A549 (cell line): Measurements from ENCODE around the gene GRM5. TPM values are rescaled to one million over a fixed set of nuclear protein-coding genes. Genes with fewer than 3 reads are reported as not detected.
"Not testable (repeated sequence)": the region's sequence is repeated elsewhere in the genome, so short reads cannot be mapped to it uniquely, and the experiment has no call there.

Experiments used
- ATAC-seq, 2 experiments: fragments of 200-7000 bp in 1 of 2; fragments of >200 bp in 1 of 2; cut with Nextera tagmentation in 1 of 2; cut with Tn5 transposase in 1 of 2; 3 replicates each; pipeline versions ENCODE4 v1.8.0 to v1.9.1; 2018 to 2020; ENCODE audit warnings: mild to moderate bottlenecking in 1 of 2, moderate library complexity in 1 of 2
- CTCF ChIA-PET: fragments of 300-600 bp; sonication (Branson Sonifier 250); formaldehyde crosslinking; extraction: SDS; loops from one replicate; lab custom pipeline; 2021; ENCODE audit warnings: antibody characterized with exemption, inconsistent platforms; lab: Yijun Ruan, JAX
- POLR2A ChIA-PET: fragments of 350-600 bp; formaldehyde crosslinking; extraction: SDS; loops from one replicate; lab custom pipeline; 2021; ENCODE audit warnings: antibody characterized with exemption, inconsistent platforms; lab: Yijun Ruan, JAX
- DNase-seq, 2 experiments: peaks; one replicate each; pipeline versions ENCODE4 v3.0.0 to v3.0.0-alpha.2; 2011 to 2016; ENCODE audit warnings: low read depth in 1 of 2, low spot score in 1 of 2
- FAIRE-seq: peaks from 2 replicates; lab custom pipeline; 2011; peaks lifted over from hg19 to GRCh38; lab: Jason Lieb, UNC
- H3K27ac ChIP-seq, 2 experiments: fragments of >200 bp; sonication (Bioruptor Twin); formaldehyde crosslinking; 3 replicates each; pipeline ENCODE4 v1.5.1; 2016 to 2017
- H3K4me1 ChIP-seq: fragments of >200 bp; sonication (Bioruptor Twin); formaldehyde crosslinking; 3 replicates; pipeline ENCODE4 v1.6.1; 2016
- H3K4me2 ChIP-seq: fragments of >200 bp; sonication (Bioruptor Twin); formaldehyde crosslinking; 3 replicates; pipeline ENCODE4 v1.6.1; 2016
- H3K4me3 ChIP-seq: fragments of >200 bp; sonication (Bioruptor Twin); formaldehyde crosslinking; 3 replicates; pipeline ENCODE4 v1.5.1; 2016
- H3K9me3 ChIP-seq: fragments of >200 bp; sonication (Bioruptor Twin); formaldehyde crosslinking; 3 replicates; pipeline ENCODE4 v1.6.1; 2016
- ATOH8 ChIP-seq: fragments of 250-450 bp; sonication (Bioruptor Pico); IDR thresholded peaks from 2 replicates; pipeline ENCODE4 v1.5.0; 2020; ENCODE audit warnings: low read depth, mild to moderate bottlenecking, moderate library complexity
- CBX8 ChIP-seq: fragments of 200-600 bp; sonication (generic); IDR thresholded peaks from 2 replicates; pipeline ENCODE4 v1.6.1; 2016
- CEBPB ChIP-seq, 2 experiments: fragments of >200 bp in 1 of 2; sonication (Bioruptor Twin) in 1 of 2; formaldehyde crosslinking in 1 of 2; IDR thresholded peaks; 2 replicates each; pipeline ENCODE4 v1.6.1; 2012 to 2016
- CTCF ChIP-seq: fragments of >200 bp; sonication (Bioruptor Twin); formaldehyde crosslinking; IDR thresholded peaks from 3 replicates; pipeline ENCODE4 v1.5.1; 2016
- EHMT2 ChIP-seq: fragments of 200-600 bp; sonication (generic); IDR thresholded peaks from 2 replicates; pipeline ENCODE4 v1.6.1; 2016; ENCODE audit warnings: antibody characterized with exemption, low read depth, mild to moderate bottlenecking, moderate library complexity
- HEYL ChIP-seq: fragments of 250-450 bp; sonication (Bioruptor Pico); IDR thresholded peaks from 2 replicates; pipeline ENCODE4 v1.8.0; 2021; ENCODE audit warnings: mild to moderate bottlenecking, moderate library complexity
- HOXA7 ChIP-seq: fragments of 250-450 bp; sonication (Bioruptor Pico); IDR thresholded peaks from 2 replicates; pipeline ENCODE4 v1.5.0; 2020; ENCODE audit warnings: mild to moderate bottlenecking, moderate library complexity
- MAFK ChIP-seq: fragments of 450-650 bp; IDR thresholded peaks from 2 replicates; pipeline ENCODE4 v1.6.1; 2014; ENCODE audit not compliant: partially characterized antibody
- MAX ChIP-seq: IDR thresholded peaks from 2 replicates; pipeline ENCODE4 v1.6.1; 2012
- NPAS2 ChIP-seq: fragments of 250-450 bp; sonication (Bioruptor Pico); IDR thresholded peaks from 2 replicates; pipeline ENCODE4 v1.8.0; 2022; ENCODE audit warnings: mild to moderate bottlenecking, moderate library complexity, borderline replicate concordance
- PHF8 ChIP-seq: fragments of 200-600 bp; sonication (generic); IDR thresholded peaks from 2 replicates; pipeline ENCODE4 v1.6.1; 2016; ENCODE audit warnings: low read depth, mild to moderate bottlenecking, antibody characterized with exemption, moderate library complexity, borderline replicate concordance
- RAD21 ChIP-seq, 2 experiments: fragments of >200 bp in 1 of 2; sonication (Bioruptor Twin) in 1 of 2; formaldehyde crosslinking in 1 of 2; IDR thresholded peaks in 1 of 2; conservative IDR thresholded peaks in 1 of 2; 2 replicates in 1 of 2; 3 replicates in 1 of 2; pipeline ENCODE4 v1.6.1; 2012 to 2018; ENCODE audit warnings: inconsistent platforms in 1 of 2
- SMC3 ChIP-seq: fragments of >200 bp; sonication (Bioruptor Twin); formaldehyde crosslinking; IDR thresholded peaks from 3 replicates; pipeline ENCODE4 v1.6.1; 2018; ENCODE audit warnings: inconsistent platforms
- TP53 ChIP-seq: fragments of 250-450 bp; sonication (Bioruptor Pico); IDR thresholded peaks from 2 replicates; pipeline ENCODE4 v1.5.0; 2021; ENCODE audit warnings: mild to moderate bottlenecking, moderate library complexity
- WGBS: methylation state at CpG from one replicate; pipeline ENCODE4 v1.1.6; 2017; ENCODE audit errors: missing lambda C conversion rate; 5-methylcytosine and 5-hydroxymethylcytosine counted together
- polyA minus RNA-seq: library from RNA; depleted of rRNA, polyadenylated mRNA; stranded (reverse); fragments of >200 nt; gene quantifications from 2 replicates; pipeline ENCODE4 v1.2.3, GENCODE V29; 2011; rRNA and poly(A)+ RNA removed
- polyA plus RNA-seq, 4 experiments: library from polyadenylated mRNA; depleted of rRNA in 3 of 4; stranded (reverse); fragments of >200 nt; fragmentation: RNase III in 1 of 4; extraction: RNeasy Plus Mini Kit Qiagen cat#74134 plus additional on column Dnase treatment in 1 of 4; gene quantifications; 2 replicates in 3 of 4; 3 replicates in 1 of 4; pipeline ENCODE4 v1.2.3, GENCODE V29; 2011 to 2017

GRM5 gene
- 0.01 TPM in 1 of 2 replicates, not detected in the other for polyA plus RNA-seq (2011; rRNA removed)
- polyA plus RNA-seq (2012; cell fraction: cytosol; rRNA removed) = not detected in 2 replicates
- polyA plus RNA-seq (2012; cell fraction: nucleus; rRNA removed) = not detected in 2 replicates
- polyA plus RNA-seq (2017; fragmentation: RNase III; extraction: RNeasy Plus Mini Kit Qiagen cat#74134 plus additional on column Dnase treatment) = 0.01 TPM in 2 of 3 replicates, not detected in the other
- polyA minus RNA-seq = not detected in 2 replicates

GRCh38 chr11:89065651-89066201 lies at the start of gene GRM5:
Gene GRM5 (minus strand): TSS chr11:89065982. CDS start chr11:89047872, 18,110 bp downstream.
- H3K4me2 ChIP-seq, H3K9me3 ChIP-seq, H3K4me3 ChIP-seq, POLR2A ChIA-PET, H3K27ac ChIP-seq, ATAC-seq, CTCF ChIA-PET, DNase-seq, FAIRE-seq, H3K4me1 ChIP-seq: not testable (repeated sequence)
- WGBS = 7% methylated on average over 9 of the region's 47 CpGs

GRCh38 chr11:89097956-89098355 lies 32.2 kb upstream of the GRM5 start:
- H3K4me1 ChIP-seq, H3K9me3 ChIP-seq, H3K4me3 ChIP-seq, H3K27ac ChIP-seq, H3K4me2 ChIP-seq, POLR2A ChIA-PET: not testable (repeated sequence)
- peak in 1 of 2 experiments; percentile 18 for DNase-seq
- peak; percentile 50 for TF ChIP-seq SMC3
- peak; percentile 47 for TF ChIP-seq CTCF
- peak; percentile 52 to 66 for TF ChIP-seq RAD21 (conservative IDR thresholded peaks at IDR 0.05 in 1 of 2, IDR thresholded peaks at IDR 0.05 in 1 of 2)
- CTCF ChIA-PET = interaction anchor here (0.7 kb wide), 1 partner anchor 34 kb away, joined by 4 read pairs; no protein-coding TSS in a partner anchor
- peak; percentile 50 to 76; a peak in 5 of 6 replicates for ATAC-seq
- FAIRE-seq = peak; percentile 96
- WGBS = 0% methylated on average over 1 of the region's 1 CpG

DNA sequence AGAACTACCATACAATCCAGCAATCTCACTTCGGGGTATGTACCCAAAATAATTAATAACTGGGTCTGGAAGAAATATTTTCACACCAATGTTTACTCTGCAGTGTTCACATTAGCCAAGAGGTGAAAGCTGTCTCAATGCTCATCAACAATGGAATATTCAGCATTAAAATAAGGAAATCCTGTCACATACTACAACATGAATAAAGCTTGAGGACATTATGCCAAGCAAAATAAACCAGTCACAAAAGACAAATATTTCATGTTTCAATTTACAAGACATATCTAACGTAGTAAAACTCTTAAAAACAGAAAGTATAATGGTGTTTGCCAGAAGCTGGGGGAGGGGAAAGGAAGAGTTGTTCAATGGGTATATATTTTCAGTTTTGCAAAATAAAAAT lies 28.0 kb upstream of the GRM5 start:
- H3K4me1 ChIP-seq, H3K9me3 ChIP-seq, H3K4me2 ChIP-seq, H3K27ac ChIP-seq, CTCF ChIA-PET, DNase-seq, H3K4me3 ChIP-seq, ATAC-seq, POLR2A ChIA-PET, FAIRE-seq: not testable (repeated sequence)
- WGBS = 1% methylated on average over 2 of the region's 2 CpGs

DNA sequence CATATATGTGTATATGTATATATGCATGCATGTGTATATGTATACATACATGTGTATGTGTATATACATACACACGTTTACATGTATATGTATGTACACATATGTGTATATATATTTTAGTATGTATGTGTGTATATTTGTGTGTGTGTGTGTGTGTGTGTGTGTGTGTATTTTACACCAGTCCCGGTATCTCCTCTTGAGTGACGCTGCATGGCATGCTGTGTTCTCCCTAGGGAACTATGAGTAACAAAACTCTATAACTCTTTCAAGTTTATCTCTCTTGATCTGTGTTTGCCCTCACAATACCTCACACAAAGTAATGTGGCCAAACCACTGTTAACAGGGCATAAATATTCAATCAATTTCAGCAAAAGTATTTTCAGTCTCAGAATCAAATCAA lies 19.2 kb upstream of the GRM5 start:
- WGBS = 20% methylated on average over 3 of the region's 3 CpGs
- DNase-seq, POLR2A ChIA-PET, FAIRE-seq, H3K4me3 ChIP-seq, H3K27ac ChIP-seq, CTCF ChIA-PET, H3K9me3 ChIP-seq, H3K4me1 ChIP-seq, H3K4me2 ChIP-seq, ATAC-seq: not testable (repeated sequence)

DNA sequence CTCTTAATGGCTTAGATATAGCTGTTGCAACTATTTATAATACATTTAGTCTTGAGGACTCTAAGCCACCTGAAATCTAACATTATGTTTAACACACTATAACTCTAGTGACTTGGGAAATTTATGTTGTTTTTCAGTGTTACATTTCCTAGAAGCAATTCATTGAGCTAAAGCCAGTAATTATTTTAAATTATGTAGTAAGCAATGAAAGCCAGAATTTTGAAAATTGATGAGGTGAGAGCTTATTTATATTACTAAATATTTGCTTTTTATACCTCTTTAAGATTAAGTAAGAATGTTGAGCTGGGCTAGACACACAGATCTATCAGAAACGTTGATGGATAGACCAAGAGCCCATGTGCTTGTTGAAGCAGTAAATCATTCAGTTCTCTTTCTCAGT lies 5.1 kb upstream of the GRM5 start:
- H3K4me3 ChIP-seq, H3K9me3 ChIP-seq, H3K27ac ChIP-seq, POLR2A ChIA-PET, H3K4me1 ChIP-seq, FAIRE-seq, CTCF ChIA-PET, ATAC-seq, H3K4me2 ChIP-seq, DNase-seq: not testable (repeated sequence)
- 0% methylated on average over 1 of the region's 1 CpG for WGBS

GRCh38 chr11:89067264-89067663 lies 1.5 kb upstream of the GRM5 start:
- ChIA-PET POLR2A (no interaction called here), CTCF (no interaction called here)
- no peak overlapping the region for H3K4me3 ChIP-seq
- FAIRE-seq (peak; percentile 18), DNase-seq (no peak), ATAC-seq (no peak)
- H3K9me3 ChIP-seq = no peaks in the 10 kb centered on the region
- no peak overlapping the region for H3K4me2 ChIP-seq
- no peak overlapping the region for H3K27ac ChIP-seq
- H3K4me1 ChIP-seq = no peaks in the 10 kb centered on the region
- TF ChIP-seq CEBPB (IDR thresholded peaks at IDR 0.05) (no peak), MAFK (no peak), TP53 (CRISPR knock-in tag) (no peak), EHMT2 (no peak), NPAS2 (CRISPR knock-in tag) (no peak), PHF8 (no peak), HOXA7 (no peak), CBX8 (no peak), ATOH8 (CRISPR knock-in tag) (no peak), HEYL (CRISPR knock-in tag) (no peak), RAD21 (conservative IDR thresholded peaks at IDR 0.05 in 1 of 2, IDR thresholded peaks at IDR 0.05 in 1 of 2) (no peak), MAX (no peak)
